CD4-positive, CD25-positive, alpha-beta regulatory T cell (primary cell): ENCODE results near the gene TRAK1. TPM values are rescaled to one million over a fixed set of nuclear protein-coding genes. Genes with fewer than 3 reads are reported as not detected.
A peak's percentile ranks its signal among the peaks of the same experiment; 100 is the strongest.

Experiments
- ATAC-seq, 2 donors: fragments of 150-1000 bp; cut with Tn5 transposase; one replicate each; pipeline ENCODE4 v1.10.0; 2021; ENCODE audit warnings: low read depth in 2 of 2, moderate number of reproducible peaks in 2 of 2, moderate library complexity in 1 of 2
- DNase-seq, 3 donors: peaks; one replicate each; pipeline versions ENCODE4 v3.0.0 to v3.0.0-alpha.2; 2012 to 2022; ENCODE audit warnings: mixed read lengths in 1 of 3
- H3K27ac ChIP-seq: one replicate; pipeline ENCODE4 v1.7.0; 2013; ENCODE audit warnings: mild to moderate bottlenecking, low read length; ENCODE audit not compliant: insufficient read depth, poor library complexity, severe bottlenecking
- H3K27me3 ChIP-seq: one replicate; pipeline ENCODE4 v1.7.0; 2013; ENCODE audit warnings: low read length; ENCODE audit not compliant: control insufficient read depth, insufficient read depth
- H3K36me3 ChIP-seq: one replicate; pipeline ENCODE4 v1.7.0; 2013; ENCODE audit warnings: mild to moderate bottlenecking, low read length, moderate library complexity; ENCODE audit not compliant: control insufficient read depth, insufficient read depth
- H3K4me1 ChIP-seq: 2 replicates; pipeline ENCODE4 v1.7.0; 2013; ENCODE audit warnings: mild to moderate bottlenecking, low read length; ENCODE audit not compliant: insufficient read depth, control insufficient read depth, poor library complexity, severe bottlenecking
- H3K4me3 ChIP-seq: one replicate; pipeline ENCODE4 v1.7.0; 2013; ENCODE audit warnings: low read depth, mild to moderate bottlenecking, low read length, moderate library complexity
- H3K9me3 ChIP-seq, 2 experiments: 1 replicate in 1 of 2; 2 replicates in 1 of 2; pipeline ENCODE4 v1.7.0; 2013; ENCODE audit warnings: low read length in 2 of 2, mild to moderate bottlenecking in 1 of 2, moderate library complexity in 1 of 2; ENCODE audit not compliant: control insufficient read depth in 2 of 2
- H3K27ac Mint-ChIP-seq, 3 donors: one replicate each; pipeline ENCODE4 v1.8.0; 2020 to 2022; ENCODE audit warnings: mild to moderate bottlenecking in 3 of 3, mixed read lengths in 3 of 3, moderate library complexity in 2 of 3
- H3K27me3 Mint-ChIP-seq: one replicate; pipeline ENCODE4 v1.8.0; 2022; ENCODE audit warnings: mild to moderate bottlenecking, mixed read lengths
- H3K36me3 Mint-ChIP-seq: one replicate; pipeline ENCODE4 v1.8.0; 2020; ENCODE audit warnings: mixed read lengths
- H3K4me1 Mint-ChIP-seq, 4 donors: one replicate each; pipeline ENCODE4 v1.8.0; 2020 to 2022; ENCODE audit warnings: mixed read lengths in 4 of 4, mild to moderate bottlenecking in 1 of 4
- H3K4me3 Mint-ChIP-seq, 4 donors: one replicate each; pipeline ENCODE4 v1.8.0; 2020 to 2022; ENCODE audit warnings: mild to moderate bottlenecking in 4 of 4, mixed read lengths in 4 of 4, moderate library complexity in 3 of 4
- H3K9me3 Mint-ChIP-seq, 7 donors: one replicate each; pipeline ENCODE4 v1.8.0; 2020 to 2022; ENCODE audit warnings: mixed read lengths in 7 of 7, mild to moderate bottlenecking in 3 of 7, moderate library complexity in 2 of 7
- polyA plus RNA-seq, 4 donors: library from polyadenylated mRNA; unstranded; fragments of 300-500 nt; fragmentation: Illumina TruSeq; gene quantifications; one replicate each; pipeline ENCODE4 v1.2.3, GENCODE V29; 2021
- total RNA-seq: library from RNA; stranded (reverse); gene quantifications from one replicate; pipeline ENCODE4 v1.2.3, GENCODE V29; 2022

The TRAK1 gene
- total and polyA plus RNA-seq, 5 donors from 2014 or later = 2.6 to 23.3 (median 3.5) TPM

- no peak for DNase-seq
- Histone ChIP-seq H3K36me3 (peaks cover 4% of the 10 kb centered on the region), H3K27me3 (no peaks in the 10 kb centered on the region), H3K4me1 (peaks cover 8% of the 10 kb centered on the region), H3K9me3 (no peaks in the 10 kb centered on the region), H3K4me3 (no peak overlapping the region), H3K27ac (no peak overlapping the region)
- Mint-ChIP-seq H3K9me3 (no peaks in the 10 kb centered on the region), H3K4me1 (peaks cover 15 to 29% (median 24%) of the 10 kb centered on the region in 4 donors), H3K27me3 (no peaks in the 10 kb centered on the region), H3K4me3 (no peak overlapping the region), H3K36me3 (peaks cover 17% of the 10 kb centered on the region), H3K27ac (peak overlapping the region in 1 of 3 donors; percentile 5)
- ATAC-seq = no peak
Observed at GRCh38 chr3:42176242-42177034, 85.3 kb downstream of the TRAK1 start.

DNA sequence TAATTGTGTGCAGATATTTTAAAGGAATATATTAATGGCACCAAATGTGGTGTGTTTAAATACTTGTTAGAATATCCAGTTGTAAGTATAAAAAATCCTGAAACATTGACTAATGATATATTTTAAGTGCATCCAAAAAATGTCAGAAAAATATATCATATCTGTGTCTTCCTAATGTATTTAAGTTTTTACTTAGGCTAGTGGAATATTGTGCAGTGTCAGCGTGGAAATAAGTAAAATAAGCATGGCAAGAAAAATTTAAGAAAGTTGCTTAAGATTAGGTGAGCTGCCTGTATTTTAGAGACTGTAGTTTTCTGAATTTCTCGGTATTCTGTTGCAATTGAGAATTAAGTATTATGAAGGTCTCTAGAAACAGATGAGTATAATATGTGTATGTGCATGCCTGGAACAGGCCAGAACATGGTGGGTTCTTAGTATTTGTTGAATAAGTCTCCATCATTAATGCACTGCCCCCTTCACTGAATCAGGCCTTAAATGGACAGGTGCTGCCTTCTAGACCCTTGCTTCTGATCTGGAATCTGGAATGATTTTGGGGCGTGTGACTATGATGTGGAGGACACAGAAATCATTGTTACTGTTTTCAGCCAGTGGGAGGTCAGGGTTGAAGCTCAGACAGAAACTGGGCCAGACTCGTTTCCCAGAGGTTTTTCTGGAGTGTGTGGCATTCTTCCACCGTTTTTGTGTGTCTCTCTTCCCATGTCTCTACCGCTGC, 86.1 kb downstream of the TRAK1 start:
- ATAC-seq (no peak), DNase-seq (no peak)
- Mint-ChIP-seq H3K27me3 (no peaks in the 10 kb centered on the region), H3K27ac (no peak overlapping the region), H3K4me3 (no peak overlapping the region), H3K4me1 (peaks cover 15 to 21% (median 19%) of the 10 kb centered on the region in 4 donors), H3K36me3 (peaks cover 17% of the 10 kb centered on the region), H3K9me3 (no peaks in the 10 kb centered on the region)
- no peak overlapping the region for H3K27ac ChIP-seq
- H3K27me3 ChIP-seq = no peaks in the 10 kb centered on the region
- H3K36me3 ChIP-seq = peaks cover 4% of the 10 kb centered on the region
- peaks cover 8% of the 10 kb centered on the region for H3K4me1 ChIP-seq
- H3K4me3 ChIP-seq = no peak overlapping the region
- H3K9me3 ChIP-seq = no peaks in the 10 kb centered on the region

DNA sequence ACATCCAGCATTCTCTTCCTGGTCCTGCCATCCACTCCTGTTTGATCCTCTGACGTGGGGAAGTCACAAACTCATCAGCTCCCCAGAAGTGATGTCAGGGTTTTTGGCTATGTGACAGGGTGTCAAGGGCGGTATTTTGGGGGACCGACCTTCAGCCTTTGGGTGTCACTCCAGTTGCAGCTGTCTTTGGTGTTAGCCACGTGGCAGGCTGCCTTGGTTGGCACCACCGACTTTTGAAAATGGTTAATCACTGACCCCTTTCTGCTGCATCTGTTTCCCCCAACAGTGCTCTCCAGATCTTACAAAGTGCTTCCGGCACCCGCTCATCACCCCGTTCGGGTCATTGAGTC, 86.6 kb downstream of the TRAK1 start:
- H3K27me3 ChIP-seq = no peaks in the 10 kb centered on the region
- peaks cover 6% of the 10 kb centered on the region for H3K4me1 ChIP-seq
- peaks cover 4% of the 10 kb centered on the region for H3K36me3 ChIP-seq
- no peaks in the 10 kb centered on the region for H3K9me3 ChIP-seq
- no peak overlapping the region for H3K4me3 ChIP-seq
- Mint-ChIP-seq H3K27me3 (no peaks in the 10 kb centered on the region), H3K9me3 (no peaks in the 10 kb centered on the region), H3K4me3 (no peak overlapping the region), H3K36me3 (peaks cover 17% of the 10 kb centered on the region), H3K4me1 (peaks cover 11 to 17% (median 15%) of the 10 kb centered on the region in 4 donors), H3K27ac (peak overlapping the region in 2 of 3 donors; percentile 30 to 57)
- DNase-seq (no peak), ATAC-seq (no peak)
- no peak overlapping the region for H3K27ac ChIP-seq

DNA sequence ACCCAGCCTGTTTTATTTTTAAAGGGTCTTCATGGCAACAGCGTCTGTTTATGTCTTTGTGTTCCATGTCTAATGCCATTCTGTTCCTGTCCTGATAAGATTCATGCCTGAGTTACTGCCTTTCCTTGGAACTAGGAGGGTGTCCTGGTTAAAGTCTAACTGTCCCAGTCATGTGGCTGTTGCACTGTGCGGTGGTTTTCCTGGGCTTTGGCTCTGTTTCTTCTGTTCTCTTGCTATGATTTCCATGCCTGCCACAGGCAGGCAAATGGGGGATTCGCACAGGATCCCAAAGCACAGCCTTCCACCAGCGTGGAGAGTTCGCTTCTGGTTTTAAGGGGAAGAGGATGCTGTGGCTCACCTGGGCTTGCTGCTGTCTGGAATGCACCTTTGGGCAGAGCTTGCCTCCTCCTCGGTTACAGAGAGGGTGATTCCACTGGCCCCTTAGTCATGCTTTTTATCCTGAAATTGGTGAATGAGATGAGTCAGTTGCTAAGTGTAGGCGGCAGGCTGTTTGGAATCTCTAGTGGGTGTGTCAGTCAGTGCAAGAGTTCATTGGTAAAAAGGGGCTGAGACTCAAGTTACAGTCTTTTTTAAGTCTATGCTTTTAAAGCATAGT, 88.1 kb downstream of the TRAK1 start:
- DNase-seq (no peak), ATAC-seq (no peak)
- Mint-ChIP-seq H3K4me3 (no peak overlapping the region), H3K27me3 (no peaks in the 10 kb centered on the region), H3K27ac (peak overlapping the region in 1 of 3 donors; percentile 23), H3K36me3 (peaks cover 18% of the 10 kb centered on the region), H3K4me1 (peaks cover 0 to 6% (median 5%) of the 10 kb centered on the region in 4 donors), H3K9me3 (no peaks in the 10 kb centered on the region)
- Histone ChIP-seq H3K27me3 (no peaks in the 10 kb centered on the region), H3K9me3 (no peaks in the 10 kb centered on the region), H3K4me3 (no peak overlapping the region), H3K27ac (no peak overlapping the region), H3K36me3 (peaks cover 4% of the 10 kb centered on the region), H3K4me1 (no peaks in the 10 kb centered on the region)

- no peak overlapping the region for H3K4me3 ChIP-seq
- peaks cover 0 to 5% (median 3%) of the 10 kb centered on the region in 4 donors for H3K4me1 Mint-ChIP-seq
- ATAC-seq (no peak), DNase-seq (no peak)
- peaks cover 29% of the 10 kb centered on the region for H3K36me3 Mint-ChIP-seq
- H3K27me3 ChIP-seq = no peaks in the 10 kb centered on the region
- H3K4me3 Mint-ChIP-seq = no peak overlapping the region
- no peak overlapping the region for H3K27ac Mint-ChIP-seq
- peaks cover 10% of the 10 kb centered on the region for H3K36me3 ChIP-seq
- H3K27ac ChIP-seq = no peak overlapping the region
- H3K27me3 Mint-ChIP-seq = no peaks in the 10 kb centered on the region
- H3K9me3 ChIP-seq = no peaks in the 10 kb centered on the region
- H3K4me1 ChIP-seq = no peaks in the 10 kb centered on the region
- no peaks in the 10 kb centered on the region for H3K9me3 Mint-ChIP-seq
Observed at GRCh38 chr3:42180901-42181300, 89.7 kb downstream of the TRAK1 start.

DNA sequence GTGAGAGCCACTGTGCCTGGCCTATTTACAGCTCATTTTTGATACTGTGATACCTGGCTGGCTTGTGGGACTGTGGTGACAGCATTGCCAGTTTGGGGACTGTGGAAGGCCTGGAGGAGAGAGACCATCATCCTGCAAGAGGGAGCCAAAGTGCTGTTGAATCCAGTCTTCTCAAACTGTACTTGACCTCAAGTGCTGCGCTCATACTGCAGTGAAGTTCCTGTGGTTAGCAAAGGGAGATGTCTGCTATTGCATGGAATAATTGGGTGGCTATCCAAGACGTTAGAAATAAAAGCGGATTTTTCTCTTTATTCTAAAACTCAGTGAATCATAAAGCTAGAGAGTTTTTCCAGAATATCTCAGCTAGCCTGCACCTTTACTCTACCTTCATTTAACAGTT, 91.4 kb downstream of the TRAK1 start:
- Histone ChIP-seq H3K4me3 (no peak overlapping the region), H3K27me3 (no peaks in the 10 kb centered on the region), H3K9me3 (no peaks in the 10 kb centered on the region), H3K27ac (no peak overlapping the region), H3K36me3 (peaks cover 10% of the 10 kb centered on the region), H3K4me1 (no peaks in the 10 kb centered on the region)
- H3K9me3 Mint-ChIP-seq = no peaks in the 10 kb centered on the region
- H3K4me3 Mint-ChIP-seq = no peak overlapping the region
- H3K4me1 Mint-ChIP-seq = peaks cover 0 to 5% (median 2%) of the 10 kb centered on the region in 4 donors
- peaks cover 27% of the 10 kb centered on the region for H3K36me3 Mint-ChIP-seq
- ATAC-seq (no peak), DNase-seq (no peak)
- H3K27me3 Mint-ChIP-seq = no peaks in the 10 kb centered on the region
- no peak overlapping the region for H3K27ac Mint-ChIP-seq

DNA sequence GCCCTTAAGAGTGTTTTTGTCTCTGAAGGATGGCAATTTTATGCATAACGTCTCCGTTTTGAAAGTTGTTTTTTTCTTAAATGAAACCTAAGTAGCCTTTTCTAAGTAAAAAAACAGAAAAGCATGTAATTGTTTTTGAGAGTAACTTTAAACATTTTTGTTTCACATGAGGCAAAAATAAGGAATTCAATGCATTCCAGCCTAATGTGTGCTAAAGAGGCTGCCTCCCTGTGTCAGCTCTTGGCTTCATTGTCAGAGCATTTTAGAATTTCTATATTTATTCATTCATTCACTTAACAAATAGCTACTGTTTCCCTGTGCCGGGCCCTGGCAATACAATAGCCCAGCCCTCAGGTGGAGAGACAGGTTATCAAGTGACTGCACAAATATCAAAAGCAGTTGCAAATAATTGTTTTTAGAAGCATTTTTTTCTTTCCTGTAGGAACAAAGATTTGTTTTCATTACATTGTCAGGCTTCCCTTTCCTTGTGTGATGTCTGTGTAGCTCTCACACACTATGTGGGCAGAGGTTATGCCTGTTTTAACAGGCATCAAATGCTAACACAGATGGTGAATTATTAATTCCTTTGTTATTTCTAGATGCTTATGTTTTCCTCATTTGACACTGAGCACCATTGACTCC, 93.0 kb downstream of the TRAK1 start:
- H3K9me3 ChIP-seq = no peaks in the 10 kb centered on the region
- no peaks in the 10 kb centered on the region for H3K27me3 ChIP-seq
- H3K36me3 ChIP-seq = peaks cover 6% of the 10 kb centered on the region
- H3K27ac ChIP-seq = no peak overlapping the region
- Mint-ChIP-seq H3K4me3 (no peak overlapping the region), H3K4me1 (peaks cover 0 to 5% (median 2%) of the 10 kb centered on the region in 4 donors), H3K9me3 (no peaks in the 10 kb centered on the region), H3K27me3 (no peaks in the 10 kb centered on the region), H3K36me3 (peaks cover 18% of the 10 kb centered on the region), H3K27ac (peak overlapping the region in 1 of 3 donors; percentile 28)
- ATAC-seq (no peak), DNase-seq (no peak)
- no peak overlapping the region for H3K4me3 ChIP-seq
- H3K4me1 ChIP-seq = no peaks in the 10 kb centered on the region
